ENCODE data around the gene MYH16.

DNA sequence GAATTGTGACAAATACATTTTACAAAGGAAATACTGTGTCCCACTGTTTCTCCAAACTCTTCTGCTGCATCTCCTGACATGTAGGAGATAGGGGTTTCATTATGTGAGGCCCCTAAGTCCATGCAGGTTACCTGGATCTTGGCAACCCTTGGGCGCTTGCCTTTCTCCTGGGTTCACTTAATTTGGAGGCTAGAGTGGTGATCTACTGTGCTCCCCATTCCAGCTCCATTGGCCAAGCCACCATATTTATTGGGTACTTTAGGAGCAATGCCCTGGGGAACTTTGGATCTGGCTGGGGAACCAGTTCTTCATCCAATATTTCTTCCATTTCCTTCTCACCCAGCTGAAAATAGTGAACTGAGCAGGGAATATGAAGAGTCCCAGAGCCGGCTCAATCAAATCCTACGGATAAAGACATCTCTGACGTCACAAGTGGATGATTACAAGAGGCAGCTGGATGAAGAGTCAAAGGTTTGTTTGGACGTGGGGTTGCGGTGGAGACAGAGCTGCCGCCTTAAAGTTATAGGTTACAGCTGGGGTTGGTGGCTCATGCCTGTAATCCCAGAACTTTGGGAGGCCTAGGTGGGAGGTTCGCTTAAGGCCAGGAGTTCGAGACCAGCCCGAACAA, 18.5 kb downstream of the MYH16 start:
- TF ChIP-seq, protein P1, sequence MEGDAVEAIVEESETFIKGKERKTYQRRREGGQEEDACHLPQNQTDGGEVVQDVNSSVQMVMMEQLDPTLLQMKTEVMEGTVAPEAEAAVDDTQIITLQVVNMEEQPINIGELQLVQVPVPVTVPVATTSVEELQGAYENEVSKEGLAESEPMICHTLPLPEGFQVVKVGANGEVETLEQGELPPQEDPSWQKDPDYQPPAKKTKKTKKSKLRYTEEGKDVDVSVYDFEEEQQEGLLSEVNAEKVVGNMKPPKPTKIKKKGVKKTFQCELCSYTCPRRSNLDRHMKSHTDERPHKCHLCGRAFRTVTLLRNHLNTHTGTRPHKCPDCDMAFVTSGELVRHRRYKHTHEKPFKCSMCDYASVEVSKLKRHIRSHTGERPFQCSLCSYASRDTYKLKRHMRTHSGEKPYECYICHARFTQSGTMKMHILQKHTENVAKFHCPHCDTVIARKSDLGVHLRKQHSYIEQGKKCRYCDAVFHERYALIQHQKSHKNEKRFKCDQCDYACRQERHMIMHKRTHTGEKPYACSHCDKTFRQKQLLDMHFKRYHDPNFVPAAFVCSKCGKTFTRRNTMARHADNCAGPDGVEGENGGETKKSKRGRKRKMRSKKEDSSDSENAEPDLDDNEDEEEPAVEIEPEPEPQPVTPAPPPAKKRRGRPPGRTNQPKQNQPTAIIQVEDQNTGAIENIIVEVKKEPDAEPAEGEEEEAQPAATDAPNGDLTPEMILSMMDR (IDR thresholded peaks at IDR 0.05) = no peak
- no peak for TF ChIP-seq POLR2A (IDR thresholded peaks at IDR 0.05)

Measured in vagina (tissue), 2 donors.